Superior temporal gyrus (tissue), 1 donor: ENCODE data around the gene GDF2.

Experiments used
- DNase-seq: peaks from one replicate; pipeline ENCODE4 v3.0.0-alpha.2; 2016; ENCODE audit errors: extremely low spot score

The GDF2 gene

GRCh38 chr10:47322300-47323061 lies at the start of gene GDF2:
TSS of gene GDF2 (plus strand) at chr10:47322454. CDS start at chr10:47322669, 215 bp downstream.
- no peak for DNase-seq

- DNase-seq = no peak
Observed at GRCh38 chr10:47276071-47276470, 46.2 kb upstream of the GDF2 start.

GRCh38 chr10:47276576-47277351 lies 45.5 kb upstream of the GDF2 start:
- DNase-seq = no peak

GRCh38 chr10:47277352-47278151 lies 44.7 kb upstream of the GDF2 start:
- no peak for DNase-seq

- DNase-seq = no peak
Observed at GRCh38 chr10:47278152-47278473, 44.1 kb upstream of the GDF2 start.

GRCh38 chr10:47278720-47279119 lies 43.5 kb upstream of the GDF2 start:
- no peak for DNase-seq

GRCh38 chr10:47279276-47279675 lies 43.0 kb upstream of the GDF2 start:
- no peak for DNase-seq

- no peak for DNase-seq
Observed at GRCh38 chr10:47282005-47282656, 40.1 kb upstream of the GDF2 start.

- DNase-seq = no peak
Observed at GRCh38 chr10:47282657-47283018, 39.6 kb upstream of the GDF2 start.

GRCh38 chr10:47283101-47283630 lies 39.1 kb upstream of the GDF2 start:
- DNase-seq = no peak

GRCh38 chr10:47283848-47284247 lies 38.4 kb upstream of the GDF2 start:
- no peak for DNase-seq

- no peak for DNase-seq
Observed at GRCh38 chr10:47285381-47286115, 36.7 kb upstream of the GDF2 start.

- no peak for DNase-seq
Observed at GRCh38 chr10:47286116-47286505, 36.1 kb upstream of the GDF2 start.

GRCh38 chr10:47286591-47287315 lies 35.5 kb upstream of the GDF2 start:
- no peak for DNase-seq

- no peak for DNase-seq
Observed at GRCh38 chr10:47287365-47287802, 34.9 kb upstream of the GDF2 start.

- no peak for DNase-seq
Observed at GRCh38 chr10:47287805-47288204, 34.4 kb upstream of the GDF2 start.

GRCh38 chr10:47288236-47288635 lies 34.0 kb upstream of the GDF2 start:
- DNase-seq = no peak

GRCh38 chr10:47288916-47289495 lies 33.2 kb upstream of the GDF2 start:
- no peak for DNase-seq

- no peak for DNase-seq
Observed at GRCh38 chr10:47289921-47290320, 32.3 kb upstream of the GDF2 start.

GRCh38 chr10:47290338-47290737 lies 31.9 kb upstream of the GDF2 start:
- no peak for DNase-seq
